NK-92 treated with Interleukin-12 subunit alpha and Interleukin-12 subunit beta, amount 100 ng/mL, for 24 hours (cell line): ENCODE measurements around the gene HECTD4.
"Not testable (repeated sequence)": the region's sequence is repeated elsewhere in the genome, so short reads cannot be mapped to it uniquely, and the experiment has no call there.

Source experiments
- DNase-seq: peaks from one replicate; lab custom pipeline; 2025; lab: John Stamatoyannopoulos, UW

Gene HECTD4

DNA sequence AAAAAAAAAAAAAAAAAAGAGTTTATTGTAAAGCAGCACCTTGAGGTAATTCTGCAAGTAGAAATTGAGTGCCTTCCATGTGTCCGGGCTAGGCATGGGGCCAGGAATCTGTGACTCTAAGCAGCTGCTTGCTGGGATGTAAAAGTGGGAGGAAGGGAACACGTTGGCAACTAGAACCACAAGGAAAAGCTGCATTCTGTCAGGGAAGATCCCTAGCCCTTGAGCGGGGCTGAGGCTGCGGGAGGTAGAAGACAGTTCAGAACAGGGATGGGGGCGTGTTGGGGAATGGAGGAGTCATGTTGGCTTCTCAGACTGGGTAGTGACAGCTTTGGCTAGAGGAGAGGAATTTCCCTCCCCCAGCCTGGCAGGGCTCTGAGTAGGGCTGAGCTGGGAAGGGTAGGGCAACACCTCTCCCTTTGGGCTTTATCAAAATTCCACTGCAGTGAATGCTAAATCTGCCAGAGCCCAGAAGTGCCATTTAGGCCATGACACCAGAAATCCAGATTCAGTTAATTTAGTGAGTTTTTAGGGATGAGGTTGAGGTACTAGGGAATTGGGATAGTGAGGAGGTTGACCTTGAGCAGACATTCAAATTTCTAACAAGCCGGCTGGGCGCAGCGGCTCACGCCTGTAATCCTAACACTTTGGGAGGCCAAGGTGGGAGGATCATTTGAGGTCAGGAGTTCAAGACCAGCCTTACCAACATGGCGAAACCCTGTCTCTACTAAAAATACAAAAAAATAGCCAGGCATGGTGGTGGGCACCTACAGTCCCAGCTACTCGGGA lies 260.3 kb downstream of the HECTD4 start:
- DNase-seq = no peak

- no peak for DNase-seq
These were observed 264.5 kb downstream of the HECTD4 start for GRCh38 chr12:112117685-112118084.

- no peak for DNase-seq
These were observed 265.8 kb downstream of the HECTD4 start for GRCh38 chr12:112116232-112117060.

- DNase-seq = no peak
These were observed 266.8 kb downstream of the HECTD4 start for GRCh38 chr12:112115259-112116045.

DNA sequence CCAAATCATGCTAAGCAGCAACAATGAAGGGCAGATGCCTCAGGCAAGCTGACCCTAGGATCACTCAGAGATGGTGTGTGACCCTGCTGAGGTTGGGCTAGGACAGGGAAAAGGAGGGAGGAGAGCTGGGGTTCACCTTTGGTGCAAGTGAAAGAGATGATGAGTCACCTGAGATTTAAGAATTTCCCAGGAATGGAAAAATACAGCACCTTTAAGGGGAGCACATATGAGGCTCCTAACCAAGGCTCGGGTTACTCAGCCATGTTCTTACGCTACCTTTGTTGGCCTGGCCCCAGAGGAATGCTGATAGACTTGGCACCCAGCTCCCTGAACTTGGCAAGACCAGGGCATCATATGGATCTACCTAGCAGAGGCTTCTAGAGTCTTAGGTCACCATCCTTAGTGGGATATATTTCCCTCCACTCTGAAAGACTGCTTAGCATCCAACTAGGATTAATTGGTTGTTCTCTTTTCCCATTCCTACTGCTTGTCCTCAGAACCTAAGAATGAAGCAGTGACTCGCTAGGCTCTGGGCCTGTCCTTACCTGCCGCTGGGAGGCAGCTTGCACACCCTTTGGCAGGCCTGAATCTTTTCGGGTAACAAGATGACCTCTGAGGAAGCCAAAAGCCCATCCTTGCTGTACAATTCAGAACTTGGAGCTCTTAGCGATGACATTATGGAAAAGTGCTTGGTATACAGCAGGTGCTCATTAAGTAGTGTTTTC lies 269.7 kb downstream of the HECTD4 start:
- no peak for DNase-seq

GRCh38 chr12:112111931-112112330 lies 270.3 kb downstream of the HECTD4 start:
- no peak for DNase-seq

DNA sequence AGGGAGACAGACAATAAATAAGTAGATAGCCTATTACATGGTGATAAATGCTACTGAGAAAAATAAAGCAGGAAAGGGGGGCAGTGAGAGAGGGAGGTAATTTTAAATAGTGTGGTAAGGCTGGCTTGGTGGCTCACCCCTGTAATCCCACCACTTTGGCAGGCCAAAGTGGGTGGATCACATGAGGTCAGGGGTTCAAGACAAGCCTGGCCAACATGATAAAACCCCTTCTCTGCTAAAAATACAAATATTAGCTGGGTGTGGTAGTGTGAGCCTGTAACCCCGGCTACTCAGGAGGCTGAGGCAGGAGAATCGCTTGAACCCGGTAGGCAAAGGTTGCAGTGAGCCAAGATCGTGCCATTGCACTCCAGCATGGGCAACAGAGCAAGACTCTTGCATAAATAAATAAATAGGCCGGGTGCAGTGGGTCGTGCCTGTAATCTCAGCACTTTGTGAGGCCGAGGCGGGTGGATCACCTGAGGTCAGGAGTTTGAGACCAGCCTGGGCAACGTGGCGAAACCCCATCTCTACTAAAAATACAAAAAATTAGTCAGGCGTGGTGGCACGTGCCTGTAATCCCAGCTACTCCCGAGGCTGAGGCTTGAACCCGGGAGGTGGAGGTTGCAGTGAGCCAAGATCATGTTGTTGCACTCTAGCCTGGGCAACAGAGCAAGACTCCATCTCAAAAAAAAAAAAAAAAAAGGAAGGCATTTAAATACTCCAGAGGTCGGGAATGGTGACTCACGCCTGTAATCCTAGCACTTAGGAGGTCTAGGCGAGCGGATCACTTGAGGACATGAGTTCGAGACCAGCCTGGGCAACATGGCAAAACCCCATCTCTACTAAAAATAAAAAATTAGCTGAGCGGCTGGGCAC lies 271.2 kb downstream of the HECTD4 start:
- not testable (repeated sequence) for DNase-seq
